GM18511 (cell line): ENCODE data around the gene PEX7.
A peak's percentile ranks its signal among the peaks of the same experiment; 100 is the strongest.
"Not testable (repeated sequence)": the region's sequence is repeated elsewhere in the genome, so short reads cannot be mapped to it uniquely, and the experiment has no call there.

Experiments
- ATAC-seq: cut with Tn5 transposase; IDR thresholded peaks from one replicate; pipeline ENCODE4 v1.9.1; 2021; ENCODE audit warnings: mild to moderate bottlenecking, moderate library complexity; ENCODE audit not compliant: unreplicated experiment

Gene PEX7

DNA sequence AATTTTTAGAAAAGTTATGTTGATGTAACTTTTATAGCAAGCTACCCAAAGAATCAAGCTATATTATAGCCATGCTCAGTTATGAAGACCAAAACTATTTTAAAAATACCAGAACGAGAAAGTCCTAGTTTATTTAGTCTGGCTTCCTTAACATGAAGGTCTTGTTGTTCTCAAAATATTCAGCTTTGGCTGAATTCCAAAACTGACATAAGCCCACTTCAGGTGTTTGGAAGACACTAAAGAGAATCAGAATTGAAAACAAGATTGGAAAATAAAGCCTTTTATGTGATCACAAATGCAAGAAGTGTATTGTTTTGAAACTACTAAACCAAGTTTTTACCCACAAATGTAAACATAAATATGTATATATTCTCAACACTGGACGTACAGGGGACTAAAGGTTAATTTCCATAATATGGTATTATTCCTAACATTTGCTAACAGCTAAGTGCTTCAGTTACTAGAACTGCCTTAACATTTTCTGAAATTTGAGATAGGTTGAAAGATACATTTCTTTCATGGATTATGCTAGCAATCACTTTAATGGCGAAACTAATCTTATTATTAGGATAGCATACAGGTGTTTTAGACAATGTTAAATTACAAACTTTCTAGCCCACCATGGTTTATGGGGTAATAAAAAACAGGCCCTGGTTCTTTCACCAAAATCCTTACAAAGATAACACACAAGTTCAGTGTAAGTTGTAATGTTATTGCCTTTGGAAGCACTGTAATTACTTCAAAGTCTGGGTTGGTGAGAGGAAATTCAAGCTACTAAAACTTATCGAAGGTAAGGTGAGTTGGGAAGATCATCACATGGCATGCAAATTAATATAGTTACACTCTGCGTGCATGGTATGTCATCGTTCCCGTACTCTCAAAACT lies 31.7 kb upstream of the PEX7 start:
- ATAC-seq, result no peak

- peak; percentile 32 for ATAC-seq
Measured at GRCh38 chr6:136791296-136792094, 30.9 kb upstream of the PEX7 start.

- no peak for ATAC-seq
Measured at GRCh38 chr6:136792095-136792409, 30.3 kb upstream of the PEX7 start.

DNA sequence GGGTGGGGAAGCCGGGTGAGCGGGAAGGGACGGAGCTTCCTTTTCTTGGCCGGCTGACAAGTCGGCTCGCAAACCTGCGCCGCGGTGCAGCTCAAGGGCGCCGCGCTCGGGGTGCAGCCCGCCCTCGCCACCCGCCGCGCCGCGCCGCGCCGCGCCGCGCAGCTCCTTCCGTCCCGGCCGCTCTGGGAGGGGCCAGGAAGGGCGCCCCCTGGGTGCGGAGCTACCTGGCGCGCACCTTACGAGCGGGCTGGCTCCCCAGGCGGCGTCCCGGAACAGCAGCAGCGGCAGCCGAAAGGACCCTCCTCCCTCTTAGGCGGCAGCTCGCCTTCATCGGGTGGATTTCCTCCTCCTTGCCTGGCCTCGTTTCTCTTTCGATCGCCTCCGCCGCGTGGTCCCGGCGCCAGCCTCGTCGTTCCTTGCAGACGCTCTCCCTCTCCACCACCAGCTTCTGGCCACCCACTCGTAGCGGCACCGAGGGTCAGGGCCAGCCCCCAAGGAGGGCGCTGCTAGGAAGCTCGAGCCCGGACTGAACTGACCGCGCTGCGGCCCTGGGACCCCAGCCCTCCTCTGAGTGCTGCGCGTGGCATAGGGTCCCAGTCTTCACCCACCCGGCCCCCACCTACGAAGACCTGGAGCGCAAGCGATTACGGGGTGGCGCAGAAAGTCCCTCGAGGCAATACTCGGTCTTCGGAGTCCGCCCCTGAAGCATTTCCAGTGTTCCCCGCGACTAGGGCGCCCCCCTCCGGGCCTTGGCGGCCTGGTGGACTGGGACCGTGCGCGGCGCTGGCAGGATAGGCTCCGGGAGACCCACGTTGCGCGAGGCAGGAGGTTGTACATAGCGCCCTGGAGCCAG lies 29.8 kb upstream of the PEX7 start, which contains the start of gene MAP3K5:
Gene MAP3K5 (minus strand): TSS at position 68 of the 853 bp plus-strand sequence. CDS start 320 bp downstream, outside the sequence.
- ATAC-seq, result peak; percentile 72

- no peak for ATAC-seq
Measured at GRCh38 chr6:136793363-136793762, 29.0 kb upstream of the PEX7 start.

GRCh38 chr6:136795386-136795785 lies 27.0 kb upstream of the PEX7 start:
- no peak for ATAC-seq

DNA sequence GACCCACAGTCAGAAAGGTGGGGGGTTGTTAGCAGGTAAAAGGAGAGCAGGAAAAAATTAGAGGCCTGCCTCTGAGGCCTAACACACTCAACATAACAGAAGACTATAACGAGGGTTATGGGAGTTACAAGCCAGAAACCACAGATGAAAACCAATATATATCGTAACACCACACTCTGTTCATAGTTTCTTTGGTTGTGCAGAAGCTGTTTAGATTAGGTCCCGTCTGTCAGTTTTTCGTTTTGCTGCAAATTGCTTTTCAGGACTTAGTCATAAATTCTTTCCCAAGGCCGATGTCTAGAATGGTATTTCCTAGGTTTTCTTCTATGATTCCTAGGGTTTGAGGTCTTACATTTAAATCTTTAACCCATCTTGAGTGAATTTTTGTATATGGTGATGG lies 26.4 kb upstream of the PEX7 start:
- no peak for ATAC-seq

DNA sequence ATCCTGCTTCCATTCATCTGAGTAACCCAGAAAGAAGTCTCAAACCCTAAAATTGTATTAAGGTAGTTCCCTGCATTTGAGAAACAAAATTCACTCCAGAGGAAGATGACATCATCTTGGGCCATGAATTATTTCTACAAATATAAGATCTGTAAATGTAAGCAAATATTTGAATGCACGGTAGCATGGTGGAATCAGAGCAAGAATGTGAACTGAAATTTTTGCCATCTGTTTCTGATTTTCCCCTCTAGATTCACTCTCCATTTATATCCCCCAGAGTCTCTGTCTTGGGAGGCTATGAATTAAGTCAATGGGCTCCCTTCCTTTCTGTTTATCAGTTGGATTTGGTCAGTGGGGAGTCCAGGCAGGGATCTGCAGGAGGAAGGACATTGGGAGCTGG lies 24.3 kb upstream of the PEX7 start:
- no peak for ATAC-seq

GRCh38 chr6:136801581-136801980 lies 20.8 kb upstream of the PEX7 start:
- no peak for ATAC-seq

GRCh38 chr6:136803608-136804007 lies 18.8 kb upstream of the PEX7 start:
- no peak for ATAC-seq

DNA sequence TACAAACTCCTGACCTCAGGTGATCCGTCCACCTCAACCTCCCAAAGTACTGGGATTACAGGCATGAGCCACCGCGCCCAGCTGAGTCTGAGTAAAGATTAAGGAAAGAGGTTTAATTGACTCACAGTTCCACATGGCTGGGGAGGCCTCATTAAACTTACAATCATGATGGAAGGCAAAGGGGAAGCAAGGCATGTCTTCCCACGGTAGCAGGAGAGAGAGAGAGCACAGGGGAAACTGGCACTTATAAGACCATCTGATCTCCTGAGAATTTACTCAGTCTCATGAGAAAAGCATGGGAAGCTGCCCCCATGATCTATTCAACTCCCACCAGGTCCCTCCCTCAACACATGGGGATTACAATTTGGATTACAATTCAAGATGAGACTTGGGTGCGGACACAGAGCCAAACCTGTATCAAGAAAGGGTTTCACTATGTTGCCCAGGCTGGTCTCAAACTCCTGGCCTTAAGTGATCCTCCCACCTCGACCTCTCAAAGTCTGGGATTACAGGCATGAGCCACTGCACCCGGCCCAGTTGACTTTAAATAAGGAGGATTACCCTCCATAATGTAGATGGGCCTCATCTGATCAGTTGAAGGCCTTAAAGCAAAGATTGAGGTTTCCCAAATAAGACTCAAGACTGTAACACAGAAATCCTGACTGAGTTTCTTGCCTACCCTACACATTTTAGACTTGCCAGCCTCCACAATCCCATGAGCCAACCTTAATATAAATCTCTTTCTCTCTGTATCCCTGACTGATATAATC lies 13.1 kb upstream of the PEX7 start:
- ATAC-seq, result no peak

GRCh38 chr6:136811272-136811671 lies 11.1 kb upstream of the PEX7 start:
- ATAC-seq, result no peak

GRCh38 chr6:136812174-136812573 lies 10.2 kb upstream of the PEX7 start:
- ATAC-seq, result no peak

DNA sequence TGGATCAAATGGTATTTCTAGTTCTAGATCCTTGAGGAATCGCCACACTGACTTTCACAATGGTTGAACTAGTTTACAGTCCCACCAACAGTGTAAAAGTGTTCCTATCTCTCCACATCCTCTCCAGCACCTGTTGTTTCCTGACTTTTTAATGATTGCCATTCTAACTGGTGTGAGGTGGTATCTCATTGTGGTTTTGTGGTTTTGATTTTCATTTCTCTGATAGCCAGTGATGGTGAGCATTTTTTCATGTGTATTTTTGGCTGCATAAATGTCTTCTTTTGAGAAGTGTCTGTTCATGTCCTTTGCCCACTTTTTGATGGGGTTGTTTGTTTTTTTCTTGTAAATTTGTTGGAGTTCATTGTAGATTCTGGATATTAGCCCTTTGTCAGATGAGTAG lies 6.8 kb upstream of the PEX7 start:
- ATAC-seq, result not testable (repeated sequence)

- no peak for ATAC-seq
Measured at GRCh38 chr6:136816656-136817055, 5.7 kb upstream of the PEX7 start.

DNA sequence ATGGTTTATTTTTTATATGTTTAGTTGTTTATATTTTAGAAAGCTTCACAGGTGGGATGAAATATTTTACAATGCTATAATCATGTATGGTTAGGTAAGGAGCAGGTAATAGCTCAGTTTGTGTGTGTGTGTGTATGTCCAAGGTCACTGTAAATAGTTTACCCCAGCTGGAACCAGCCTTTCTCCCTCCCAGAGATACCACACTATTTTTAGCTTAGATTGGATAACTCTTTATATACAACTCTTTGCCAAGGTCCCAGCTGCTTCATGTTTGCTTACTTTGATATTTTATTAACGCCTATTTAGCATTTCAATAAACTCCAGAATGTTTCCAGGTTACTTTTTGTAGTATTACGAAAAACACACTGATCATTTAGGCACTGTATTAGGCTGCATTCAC lies 1.8 kb upstream of the PEX7 start:
- no peak for ATAC-seq

- peak; percentile 5 for ATAC-seq
Measured at GRCh38 chr6:136822046-136822375, 381 bp upstream of the PEX7 start.

DNA sequence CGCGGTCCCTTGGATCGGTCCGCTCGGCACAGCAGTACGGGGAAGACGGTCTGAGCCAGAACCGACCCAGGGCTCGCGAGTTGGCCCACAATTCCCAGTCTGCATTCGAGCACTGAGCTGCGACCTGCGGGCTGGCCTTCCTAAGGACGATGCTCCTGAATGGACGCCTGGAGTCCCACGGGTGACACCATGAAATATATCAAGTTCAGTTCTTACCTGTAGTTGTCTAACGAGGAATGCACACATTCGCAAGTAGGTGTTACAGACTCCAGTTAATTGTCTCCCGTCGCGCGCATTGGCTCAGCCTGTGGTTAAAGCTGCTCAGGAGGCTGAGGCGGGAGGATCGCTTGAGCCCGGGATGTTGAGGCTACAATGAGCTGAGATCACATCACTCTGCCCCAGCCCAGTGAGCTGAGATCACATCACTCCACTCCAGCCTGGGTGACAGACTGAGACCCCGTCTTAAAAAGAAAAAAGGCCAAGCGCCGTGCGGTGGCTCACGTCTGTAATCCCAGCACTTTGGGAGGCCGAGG lies 802 bp downstream of the PEX7 start:
- no peak for ATAC-seq

GRCh38 chr6:136826216-136826615 lies 3.8 kb downstream of the PEX7 start:
- no peak for ATAC-seq

GRCh38 chr6:136831873-136832562 lies 9.6 kb downstream of the PEX7 start:
- no peak for ATAC-seq
